SK-N-SH (cell line): ENCODE results near the gene LYPD4.

Source experiments
- CTCF ChIP-seq: fragments of 200-600 bp; sonication (generic); IDR thresholded peaks from 2 replicates; pipeline ENCODE4 v1.6.1; 2017; ENCODE audit warnings: antibody characterized with exemption, mild to moderate bottlenecking, moderate library complexity
- POLR2AphosphoS5 ChIP-seq: IDR thresholded peaks from 2 replicates; pipeline ENCODE4 v1.6.1; 2012; ENCODE audit warnings: low read depth, low read length
- REST ChIP-seq: IDR thresholded peaks from 2 replicates; pipeline ENCODE4 v1.6.1; 2012; ENCODE audit warnings: mild to moderate bottlenecking, low read depth, low read length, moderate library complexity
- SIN3A ChIP-seq: IDR thresholded peaks from 2 replicates; pipeline ENCODE4 v1.6.1; 2012; ENCODE audit warnings: low read depth, mild to moderate bottlenecking, low read length, moderate library complexity, borderline replicate concordance
- USF2 ChIP-seq: fragments of 150-350 bp; IDR thresholded peaks from 2 replicates; pipeline ENCODE4 v1.6.1; 2017; ENCODE audit warnings: antibody characterized with exemption, low read length, low read depth, borderline replicate concordance
- TF ChIP-seq, protein P1 (sequence below): IDR thresholded peaks from 2 replicates; pipeline ENCODE4 v1.4.0; 2012; ENCODE audit warnings: low read depth, borderline replicate concordance
- TF ChIP-seq, protein P2 (sequence below): IDR thresholded peaks from 2 replicates; pipeline ENCODE4 v1.4.0; 2012; ENCODE audit warnings: low read depth

DNA sequence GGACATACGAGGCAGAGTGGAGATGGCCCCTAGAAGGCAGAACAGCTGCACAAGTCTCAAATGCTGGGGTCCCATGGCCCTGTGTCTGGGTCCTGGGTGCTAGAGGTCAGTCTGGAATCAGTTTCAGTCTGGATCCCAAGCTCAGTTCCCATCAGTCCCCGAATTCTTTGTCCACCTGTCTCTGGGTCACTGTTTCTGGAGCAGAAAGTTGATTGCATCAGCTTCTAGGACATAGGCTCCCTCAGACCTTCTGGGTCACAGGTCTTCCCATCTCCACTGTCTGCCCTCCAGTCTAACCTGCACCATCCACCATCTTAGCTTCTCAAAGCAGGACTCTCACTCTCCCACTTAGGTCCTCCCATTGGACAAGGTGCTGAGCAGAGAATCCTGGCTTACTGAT is 5.3 kb downstream of the LYPD4 start:
- no peak for TF ChIP-seq POLR2AphosphoS5
- TF ChIP-seq, protein P1, sequence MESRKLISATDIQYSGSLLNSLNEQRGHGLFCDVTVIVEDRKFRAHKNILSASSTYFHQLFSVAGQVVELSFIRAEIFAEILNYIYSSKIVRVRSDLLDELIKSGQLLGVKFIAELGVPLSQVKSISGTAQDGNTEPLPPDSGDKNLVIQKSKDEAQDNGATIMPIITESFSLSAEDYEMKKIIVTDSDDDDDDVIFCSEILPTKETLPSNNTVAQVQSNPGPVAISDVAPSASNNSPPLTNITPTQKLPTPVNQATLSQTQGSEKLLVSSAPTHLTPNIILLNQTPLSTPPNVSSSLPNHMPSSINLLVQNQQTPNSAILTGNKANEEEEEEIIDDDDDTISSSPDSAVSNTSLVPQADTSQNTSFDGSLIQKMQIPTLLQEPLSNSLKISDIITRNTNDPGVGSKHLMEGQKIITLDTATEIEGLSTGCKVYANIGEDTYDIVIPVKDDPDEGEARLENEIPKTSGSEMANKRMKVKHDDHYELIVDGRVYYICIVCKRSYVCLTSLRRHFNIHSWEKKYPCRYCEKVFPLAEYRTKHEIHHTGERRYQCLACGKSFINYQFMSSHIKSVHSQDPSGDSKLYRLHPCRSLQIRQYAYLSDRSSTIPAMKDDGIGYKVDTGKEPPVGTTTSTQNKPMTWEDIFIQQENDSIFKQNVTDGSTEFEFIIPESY = no peak
- no peak for TF ChIP-seq USF2
- no peak for TF ChIP-seq REST
- TF ChIP-seq CTCF = no peak
- TF ChIP-seq, protein P2, sequence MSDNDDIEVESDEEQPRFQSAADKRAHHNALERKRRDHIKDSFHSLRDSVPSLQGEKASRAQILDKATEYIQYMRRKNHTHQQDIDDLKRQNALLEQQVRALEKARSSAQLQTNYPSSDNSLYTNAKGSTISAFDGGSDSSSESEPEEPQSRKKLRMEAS = no peak
- no peak for TF ChIP-seq SIN3A
